GM12801 (cell line): ENCODE data around the gene AFF2.

Source experiments
- TF ChIP-seq, protein P1 (sequence below): IDR thresholded peaks from one replicate; pipeline ENCODE4 v1.5.1; 2011; ENCODE audit warnings: control low read depth; ENCODE audit not compliant: insufficient read length; ENCODE audit errors: extremely low read depth

AFF2 gene

GRCh38 chrX:148588649-148589310 is 88.4 kb downstream of the AFF2 start:
- TF ChIP-seq, protein P1, sequence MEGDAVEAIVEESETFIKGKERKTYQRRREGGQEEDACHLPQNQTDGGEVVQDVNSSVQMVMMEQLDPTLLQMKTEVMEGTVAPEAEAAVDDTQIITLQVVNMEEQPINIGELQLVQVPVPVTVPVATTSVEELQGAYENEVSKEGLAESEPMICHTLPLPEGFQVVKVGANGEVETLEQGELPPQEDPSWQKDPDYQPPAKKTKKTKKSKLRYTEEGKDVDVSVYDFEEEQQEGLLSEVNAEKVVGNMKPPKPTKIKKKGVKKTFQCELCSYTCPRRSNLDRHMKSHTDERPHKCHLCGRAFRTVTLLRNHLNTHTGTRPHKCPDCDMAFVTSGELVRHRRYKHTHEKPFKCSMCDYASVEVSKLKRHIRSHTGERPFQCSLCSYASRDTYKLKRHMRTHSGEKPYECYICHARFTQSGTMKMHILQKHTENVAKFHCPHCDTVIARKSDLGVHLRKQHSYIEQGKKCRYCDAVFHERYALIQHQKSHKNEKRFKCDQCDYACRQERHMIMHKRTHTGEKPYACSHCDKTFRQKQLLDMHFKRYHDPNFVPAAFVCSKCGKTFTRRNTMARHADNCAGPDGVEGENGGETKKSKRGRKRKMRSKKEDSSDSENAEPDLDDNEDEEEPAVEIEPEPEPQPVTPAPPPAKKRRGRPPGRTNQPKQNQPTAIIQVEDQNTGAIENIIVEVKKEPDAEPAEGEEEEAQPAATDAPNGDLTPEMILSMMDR: no peak

GRCh38 chrX:148592595-148592994 is 92.2 kb downstream of the AFF2 start:
- TF ChIP-seq, protein P1: no peak

DNA sequence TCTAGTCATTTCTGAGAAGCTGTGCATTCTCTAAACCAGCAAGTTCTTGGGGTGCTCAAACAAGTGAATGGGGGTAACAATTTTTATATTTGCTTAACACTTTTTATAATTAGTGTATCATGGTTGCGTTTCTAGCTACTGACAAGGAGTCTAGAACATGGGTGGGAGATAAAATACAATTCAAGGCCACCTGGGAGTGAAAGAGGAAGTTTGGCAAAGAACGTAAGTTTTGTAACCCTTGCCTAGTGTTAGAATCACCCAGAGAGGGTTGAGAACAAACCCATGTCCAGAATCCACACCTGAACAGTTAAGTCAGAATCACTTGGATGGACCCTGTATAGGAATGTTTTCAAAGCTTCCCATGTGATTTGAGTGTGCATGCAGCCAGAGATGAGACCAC is 92.7 kb downstream of the AFF2 start:
- TF ChIP-seq, protein P1: no peak

DNA sequence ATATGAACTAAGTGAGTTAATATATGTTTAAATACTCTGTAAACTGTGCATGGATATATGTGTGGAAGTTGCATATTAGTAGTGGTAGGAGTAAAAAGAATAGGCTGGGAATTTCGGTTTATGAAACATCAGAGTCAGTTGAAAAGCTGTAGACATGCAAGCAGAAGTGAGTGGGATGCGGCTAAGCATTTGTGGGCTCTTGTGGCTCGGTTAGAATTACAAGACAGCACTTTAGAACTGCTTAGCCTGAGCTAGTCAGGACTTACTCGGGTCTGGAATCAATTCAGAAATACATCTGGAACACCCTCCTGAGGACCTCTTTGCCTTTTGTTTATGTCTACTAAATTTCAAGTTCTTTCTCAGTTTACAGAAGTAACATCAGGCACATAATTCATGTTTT is 93.6 kb downstream of the AFF2 start:
- TF ChIP-seq, protein P1: no peak

DNA sequence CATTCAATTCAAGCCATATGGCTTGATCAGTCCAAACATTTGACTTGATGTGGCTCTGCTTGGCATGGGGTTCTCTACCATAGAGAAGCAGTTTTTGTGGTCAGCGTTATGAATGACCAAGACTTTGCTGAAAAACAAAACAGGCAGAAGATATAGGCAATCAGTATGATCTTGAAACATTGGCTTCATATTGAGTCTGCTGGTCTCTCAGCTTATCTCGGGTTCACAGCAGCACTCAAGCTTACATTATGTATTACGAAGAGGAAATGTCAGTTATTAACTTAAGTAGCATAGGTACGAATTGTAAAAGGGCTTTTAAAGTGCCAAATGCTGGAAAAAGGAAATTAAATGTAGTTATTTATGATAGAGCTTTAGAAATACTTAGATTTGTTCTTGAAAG is 99.0 kb downstream of the AFF2 start:
- TF ChIP-seq, protein P1: no peak

DNA sequence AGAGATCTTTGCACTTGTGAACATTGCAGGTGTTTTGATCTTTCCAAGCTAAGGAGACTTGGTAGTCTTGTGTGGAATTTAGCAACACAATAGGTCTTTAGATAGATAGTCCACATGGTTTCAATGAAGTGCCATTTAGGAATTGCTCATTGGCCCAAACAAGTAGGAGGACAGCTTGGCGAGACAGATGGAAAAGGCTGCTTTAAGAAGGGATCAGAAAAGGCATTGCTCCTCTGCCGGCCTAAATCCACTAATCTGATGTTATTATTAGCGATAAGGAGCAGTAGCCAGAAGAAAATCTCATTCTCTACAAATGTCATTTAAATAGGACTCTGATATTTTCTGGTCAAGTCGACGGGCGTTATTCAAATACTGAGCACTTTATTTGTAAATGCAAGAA is 99.7 kb downstream of the AFF2 start:
- TF ChIP-seq, protein P1: no peak

DNA sequence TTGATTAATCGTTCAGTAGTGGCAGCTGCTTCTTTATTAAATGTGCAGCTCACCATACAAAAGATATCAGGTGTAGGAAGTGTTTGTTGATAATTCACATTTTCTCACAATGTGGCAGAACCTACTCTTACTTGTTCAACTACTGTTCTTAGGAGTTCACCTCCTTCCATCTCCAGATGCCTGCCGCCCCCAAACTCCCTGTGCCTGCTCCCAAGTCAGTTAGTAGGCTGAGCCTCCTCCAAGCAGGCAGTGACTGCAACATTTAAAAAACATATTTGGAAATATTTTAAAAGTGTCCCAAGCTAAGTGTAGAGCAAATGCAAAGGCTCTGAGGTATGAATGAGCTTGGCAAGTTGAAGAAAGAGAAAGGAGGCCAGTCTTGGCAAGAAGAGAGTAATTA is 100.2 kb downstream of the AFF2 start:
- TF ChIP-seq, protein P1: no peak
